ENCODE measurements around the gene PKP3.
"Not testable (repeated sequence)": the region's sequence is repeated elsewhere in the genome, so short reads cannot be mapped to it uniquely, and the experiment has no call there.

Gene PKP3

DNA sequence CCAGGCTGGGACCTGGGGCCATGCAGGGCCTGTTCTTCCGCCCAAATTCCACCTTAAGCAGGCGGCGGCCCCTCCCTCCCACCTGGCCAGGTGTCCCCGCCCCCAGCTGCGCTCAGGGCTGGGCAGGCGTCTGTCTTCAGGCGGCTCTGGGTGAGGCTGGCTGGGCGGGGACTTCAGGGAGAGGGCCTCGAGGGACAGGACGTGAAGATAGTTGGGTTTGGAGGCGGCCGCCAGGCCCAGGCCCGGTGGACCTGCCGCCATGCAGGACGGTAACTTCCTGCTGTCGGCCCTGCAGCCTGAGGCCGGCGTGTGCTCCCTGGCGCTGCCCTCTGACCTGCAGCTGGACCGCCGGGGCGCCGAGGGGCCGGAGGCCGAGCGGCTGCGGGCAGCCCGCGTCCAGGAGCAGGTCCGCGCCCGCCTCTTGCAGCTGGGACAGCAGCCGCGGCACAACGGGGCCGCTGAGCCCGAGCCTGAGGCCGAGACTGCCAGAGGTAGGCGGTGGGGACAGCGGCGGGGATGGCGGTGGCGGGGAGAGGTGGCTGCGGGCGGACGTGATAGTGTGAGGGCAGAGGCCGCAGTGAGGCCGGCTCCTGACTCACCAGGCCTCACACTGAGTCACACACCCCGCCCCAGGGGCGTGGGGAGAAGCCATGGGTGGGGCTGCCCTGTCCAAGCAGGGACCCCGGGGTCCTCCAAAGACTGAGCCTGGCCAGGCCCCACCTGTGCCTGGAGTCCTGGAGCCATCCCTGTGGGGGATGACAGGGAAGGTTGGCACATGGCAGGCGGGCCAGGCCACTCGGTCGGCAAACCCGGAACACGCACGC is at the start of gene PKP3:
PKP3 (plus strand) TSS at position 176 of the 824 bp plus-strand sequence; CDS start at position 260, 84 bp downstream.
- no peak for DNase-seq (ENCODE audit: low read depth)

DNA sequence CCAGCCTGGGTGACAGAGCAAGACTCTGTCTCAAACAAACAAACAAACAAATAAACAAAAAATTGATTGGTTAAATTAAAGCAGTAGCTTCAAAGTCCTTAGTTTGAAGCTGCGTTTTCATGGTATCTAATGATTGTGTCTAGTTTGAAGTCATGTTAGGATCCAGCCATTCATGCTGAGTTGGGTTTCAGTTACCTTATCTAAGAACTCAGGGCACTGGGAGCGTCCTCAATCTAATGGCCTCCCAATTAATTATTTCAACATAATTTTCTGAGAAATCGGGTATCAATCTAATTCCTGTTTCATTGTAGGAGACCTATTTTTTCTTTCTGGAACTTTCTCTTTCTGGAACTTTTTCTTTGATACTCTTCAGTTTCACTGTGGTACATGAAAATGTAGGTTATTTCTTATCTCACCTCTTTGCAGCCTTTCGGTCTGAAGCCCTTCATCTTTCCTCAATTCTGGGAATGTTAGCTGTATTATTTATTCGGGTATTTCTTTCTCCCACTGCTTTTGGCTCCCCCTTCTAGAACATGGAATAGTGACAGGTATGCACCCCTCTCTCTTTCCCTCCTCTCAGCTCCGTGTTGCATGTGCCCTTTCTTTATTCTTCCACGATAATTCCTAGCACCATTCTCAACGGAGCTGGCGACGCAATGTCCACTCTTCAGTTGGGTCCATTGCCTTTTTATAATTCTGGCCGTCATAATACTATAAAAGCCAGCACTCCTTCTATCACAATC is 49.0 kb upstream of the PKP3 start:
- no peak for DNase-seq (ENCODE audit: low read depth)

GRCh38 chr11:346529-346928 is 47.5 kb upstream of the PKP3 start:
- no peak for DNase-seq (ENCODE audit: low read depth)

DNA sequence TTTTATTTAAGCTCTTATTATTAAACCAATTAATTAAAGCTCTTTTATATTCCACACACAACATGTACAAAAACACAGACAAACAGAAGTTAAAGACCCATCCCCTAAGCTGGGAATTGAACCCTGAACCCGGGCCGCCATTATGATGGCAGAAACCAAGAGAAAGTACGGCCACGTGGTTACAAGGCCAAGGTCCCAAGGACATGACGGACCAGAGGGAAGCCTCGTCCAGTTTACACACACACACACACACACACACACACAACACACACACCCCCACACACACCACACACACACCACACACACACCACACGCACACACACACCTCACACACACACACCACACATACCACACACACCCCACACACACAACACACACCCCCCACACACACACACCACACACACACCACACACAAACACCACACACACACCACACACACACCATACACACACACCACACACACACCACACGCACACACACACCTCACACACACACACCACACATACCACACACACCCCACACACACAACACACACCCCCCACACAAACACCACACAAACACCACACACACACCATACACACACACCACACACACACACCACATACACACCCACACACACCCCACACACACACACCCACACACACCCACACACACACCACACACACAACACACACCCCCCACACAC is 44.6 kb upstream of the PKP3 start:
- DNase-seq (ENCODE audit: low read depth): not testable (repeated sequence)

DNA sequence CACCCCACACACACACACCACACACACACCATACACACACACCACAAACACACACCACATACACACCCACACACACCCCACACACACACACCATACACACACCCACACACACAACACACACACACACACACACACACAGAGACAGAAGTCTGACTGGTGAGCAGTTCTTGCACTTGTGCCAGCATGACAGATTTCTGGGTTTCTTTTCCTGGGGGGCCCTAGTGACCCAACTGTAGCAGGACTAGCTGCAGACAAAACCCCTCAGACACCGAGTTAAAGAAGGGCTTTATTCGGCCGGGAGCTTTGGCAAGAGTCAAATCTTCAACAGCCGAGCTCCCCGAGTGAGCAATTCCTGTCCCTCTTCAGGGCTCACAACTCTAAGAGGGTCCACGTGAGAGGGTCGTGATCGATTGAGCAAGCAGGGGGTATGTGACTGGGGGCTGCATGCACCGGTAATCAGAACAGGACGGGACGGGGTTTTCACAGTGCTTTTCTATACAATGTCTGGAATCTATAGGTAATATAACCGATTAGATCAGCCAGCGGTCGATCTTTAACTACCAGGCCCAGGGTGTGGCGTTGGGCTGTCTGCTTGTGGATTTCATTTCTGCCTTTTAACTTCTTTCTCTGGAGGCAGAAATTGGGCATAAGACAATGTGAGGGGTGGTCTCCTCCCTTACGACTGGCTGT is 43.8 kb upstream of the PKP3 start:
- not testable (repeated sequence) for DNase-seq (ENCODE audit: low read depth)

DNA sequence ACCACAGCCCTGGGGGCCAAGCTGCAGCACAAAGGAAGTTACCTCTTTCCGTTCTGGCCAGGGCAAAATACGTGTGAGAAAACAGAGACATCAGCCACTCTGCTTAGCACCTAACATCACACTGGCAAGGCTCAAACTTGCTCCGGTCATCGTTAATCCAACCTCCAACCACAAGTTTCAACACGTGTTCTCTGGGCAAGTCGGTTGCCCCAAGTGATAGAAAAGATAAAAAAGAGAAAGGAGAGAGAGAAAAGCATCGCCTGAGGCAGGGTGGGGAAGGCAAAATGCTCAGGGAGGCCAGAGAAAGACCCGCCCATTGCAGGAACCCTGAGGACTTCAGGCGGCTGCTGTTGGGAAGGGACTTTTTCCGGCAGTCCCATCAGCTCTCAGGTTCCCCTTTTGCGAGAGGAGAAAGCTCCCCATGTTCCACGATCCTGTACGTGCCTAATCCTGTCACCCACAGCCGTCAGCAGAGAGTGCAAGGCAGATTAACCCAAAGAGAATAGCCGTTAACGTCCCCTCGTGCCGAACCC is 43.2 kb upstream of the PKP3 start:
- no peak for DNase-seq (ENCODE audit: low read depth)

GRCh38 chr11:351411-351810 is 42.6 kb upstream of the PKP3 start:
- no peak for DNase-seq (ENCODE audit: low read depth)

GRCh38 chr11:352456-353031 is 41.5 kb upstream of the PKP3 start:
- DNase-seq (ENCODE audit: low read depth): no peak

DNA sequence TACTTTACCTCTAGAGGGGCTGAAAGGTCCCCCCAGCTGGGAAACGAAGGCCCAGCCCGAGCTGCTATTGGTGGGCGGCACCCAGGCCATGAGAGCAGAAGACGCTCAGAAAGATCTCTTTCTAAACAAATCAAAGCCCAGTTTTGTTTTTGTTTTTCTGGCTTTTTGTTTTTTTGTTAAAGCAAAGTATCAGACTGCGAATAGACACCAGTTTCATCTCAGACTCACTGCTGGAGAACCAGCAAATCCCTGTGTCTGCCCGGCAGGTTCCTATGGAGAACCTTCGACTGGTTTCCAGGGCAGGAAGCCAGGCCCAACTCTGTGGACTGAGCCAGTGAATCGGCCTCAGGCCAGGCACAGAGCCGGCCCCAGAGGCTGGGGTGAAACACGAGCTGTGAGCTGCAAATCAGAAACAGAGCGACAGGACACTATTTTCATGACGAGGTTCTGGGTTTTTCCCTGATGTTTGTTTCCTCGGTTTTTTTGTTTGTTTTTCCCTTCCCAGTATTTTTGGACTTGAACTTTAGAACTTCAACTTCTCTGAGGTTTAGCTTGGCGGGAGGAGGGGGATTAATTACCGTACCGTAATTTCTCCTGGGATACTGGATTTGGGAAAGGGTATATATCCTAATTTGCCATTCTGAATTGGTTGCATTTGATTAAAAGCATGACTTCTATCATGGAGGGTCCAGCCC is 40.7 kb upstream of the PKP3 start:
- DNase-seq (ENCODE audit: low read depth): no peak

- DNase-seq (ENCODE audit: low read depth): peak; percentile 75
Measured at GRCh38 chr11:355581-356458, 38.2 kb upstream of the PKP3 start.

GRCh38 chr11:356610-357009 is 37.4 kb upstream of the PKP3 start:
- no peak for DNase-seq (ENCODE audit: low read depth)

DNA sequence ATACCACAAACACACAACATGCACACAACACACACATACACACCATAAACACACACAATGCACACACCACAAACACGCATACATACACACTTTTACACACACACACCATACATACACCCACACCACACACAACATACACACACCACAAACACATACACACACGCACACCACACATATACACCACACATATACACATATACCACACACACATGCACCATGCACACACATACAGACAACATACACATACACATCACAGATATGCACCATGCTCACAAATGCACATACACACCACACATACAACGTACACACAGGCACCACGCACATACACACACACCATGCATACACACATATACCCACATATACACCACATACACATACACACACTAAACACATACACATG is 36.4 kb upstream of the PKP3 start:
- no peak for DNase-seq (ENCODE audit: low read depth)

- DNase-seq (ENCODE audit: low read depth): no peak
Measured at GRCh38 chr11:358129-358800, 35.7 kb upstream of the PKP3 start.

- DNase-seq (ENCODE audit: low read depth): no peak
Measured at GRCh38 chr11:359181-359714, 34.8 kb upstream of the PKP3 start.

DNA sequence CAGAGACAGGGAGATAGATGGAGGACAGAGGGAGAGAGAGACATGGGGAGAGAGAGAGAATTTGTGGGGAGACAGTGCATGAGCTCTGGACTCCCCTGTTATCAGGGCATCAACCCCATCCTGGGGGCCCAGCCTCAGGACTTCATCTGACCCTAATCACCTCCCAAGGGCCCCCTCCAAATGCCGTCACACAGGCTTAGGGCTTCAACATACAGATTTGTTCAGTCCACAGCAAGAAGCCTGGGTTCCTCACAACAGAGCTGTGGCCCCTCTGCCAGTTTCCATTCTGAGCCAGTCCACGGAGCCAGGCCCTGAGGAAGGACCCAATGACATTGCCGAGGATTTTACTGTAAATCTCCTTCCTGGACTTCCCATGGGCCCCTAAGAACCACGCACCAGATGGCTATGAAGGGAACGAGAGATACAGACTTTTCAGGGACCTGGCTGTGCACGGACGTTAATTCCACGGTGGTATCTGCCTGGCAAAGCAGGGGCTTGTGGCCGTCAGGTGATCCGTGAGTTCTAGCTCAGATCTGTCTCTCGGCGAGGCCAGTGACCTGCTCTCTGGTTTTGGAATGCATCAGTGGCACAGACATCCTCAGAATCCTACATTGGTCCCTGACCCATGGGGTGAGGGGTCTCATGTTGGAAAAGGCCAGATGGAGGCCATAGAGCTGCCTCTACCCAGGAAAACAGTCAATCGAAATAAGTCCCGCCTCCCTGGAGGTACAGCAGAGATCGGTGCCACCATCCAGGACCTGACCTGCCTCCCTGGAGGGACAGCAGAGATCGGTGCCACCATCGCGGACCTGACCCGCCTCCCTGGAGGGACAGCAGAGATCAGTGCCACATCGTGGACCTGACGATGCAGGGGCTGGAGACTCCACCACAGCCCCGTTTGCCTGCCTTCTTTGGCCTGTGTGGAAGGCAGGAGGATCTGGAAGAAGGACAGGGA is 33.4 kb upstream of the PKP3 start:
- DNase-seq (ENCODE audit: low read depth): no peak

DNA sequence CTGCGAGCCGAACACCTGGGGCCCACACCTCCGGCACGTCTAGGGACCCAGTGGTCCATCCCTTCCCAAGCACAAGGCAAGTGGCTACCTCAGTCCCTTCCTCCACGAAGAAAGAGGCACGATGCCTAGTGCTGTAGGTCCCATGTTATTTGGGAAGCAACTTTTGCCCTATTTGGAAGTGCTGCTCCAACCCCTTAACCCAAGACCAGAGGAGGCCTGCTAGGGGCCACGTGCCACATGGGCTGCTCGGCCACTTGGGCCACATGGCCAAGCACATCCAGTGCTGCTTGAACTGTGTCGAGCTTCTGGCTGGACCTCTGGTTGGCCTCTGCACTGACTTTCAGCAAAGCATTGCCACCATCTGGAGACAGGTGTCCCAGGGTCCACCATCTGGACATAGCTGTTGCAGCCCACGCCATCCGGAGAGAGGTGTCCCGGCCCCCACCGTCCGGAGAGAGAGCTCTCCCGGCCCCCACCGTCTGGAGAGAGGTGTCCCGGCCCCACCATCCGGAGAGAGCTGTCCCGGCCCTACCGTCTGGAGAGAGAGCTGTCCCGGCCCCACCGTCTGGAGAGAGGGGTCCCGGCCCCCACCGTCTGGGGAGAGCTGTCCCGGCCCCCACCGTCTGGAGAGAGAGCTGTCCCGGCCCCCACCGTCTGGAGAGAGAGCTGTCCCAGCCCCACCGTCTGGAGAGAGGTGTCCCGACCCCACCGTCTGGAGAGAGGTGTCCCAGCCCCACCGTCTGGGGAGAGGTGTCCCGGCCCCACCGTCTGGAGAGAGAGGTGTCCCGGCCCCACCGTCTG is 31.2 kb upstream of the PKP3 start:
- no peak for DNase-seq (ENCODE audit: low read depth)

GRCh38 chr11:363443-363805 is 30.6 kb upstream of the PKP3 start:
- DNase-seq (ENCODE audit: low read depth): not testable (repeated sequence)
